ENCODE data around the gene TAS2R5.
A peak's percentile ranks its signal among the peaks of the same experiment; 100 is the strongest.
"Not testable (repeated sequence)": the region's sequence is repeated elsewhere in the genome, so short reads cannot be mapped to it uniquely, and the experiment has no call there.

The TAS2R5 gene

GRCh38 chr7:141789917-141790316 lies at the start of gene TAS2R5:
Gene TAS2R5 (plus strand): TSS chr7:141790217. CDS start chr7:141790362, 145 bp downstream.
- no peak for TF ChIP-seq JUND (IDR thresholded peaks at IDR 0.05; ENCODE audit: low read depth)
- in situ Hi-C loops (cut with HindIII; ENCODE audit: low pct_unique_long_range_greater_than_20kb, low sequenced_read_pairs): no loop called here
- DNase-seq (ENCODE audit: low read depth in 1 of 2, low spot score in 1 of 2): no peak

GRCh38 chr7:141742229-141742628 lies 47.8 kb upstream of the TAS2R5 start:
- in situ Hi-C loops (cut with HindIII; ENCODE audit: low pct_unique_long_range_greater_than_20kb, low sequenced_read_pairs): no loop called here
- TF ChIP-seq JUND (IDR thresholded peaks at IDR 0.05; ENCODE audit: low read depth): no peak
- DNase-seq (ENCODE audit: low read depth in 1 of 2, low spot score in 1 of 2): no peak

- no peak for TF ChIP-seq JUND (IDR thresholded peaks at IDR 0.05; ENCODE audit: low read depth)
- no peak for DNase-seq (ENCODE audit: low read depth in 1 of 2, low spot score in 1 of 2)
- in situ Hi-C loops (cut with HindIII; ENCODE audit: low pct_unique_long_range_greater_than_20kb, low sequenced_read_pairs): no loop called here
These were observed 45.9 kb upstream of the TAS2R5 start for GRCh38 chr7:141744131-141744530.

GRCh38 chr7:141748396-141748795 lies 41.6 kb upstream of the TAS2R5 start:
- in situ Hi-C loops (cut with HindIII; ENCODE audit: low pct_unique_long_range_greater_than_20kb, low sequenced_read_pairs): no loop called here
- no peak for DNase-seq (ENCODE audit: low read depth in 1 of 2, low spot score in 1 of 2)
- no peak for TF ChIP-seq JUND (IDR thresholded peaks at IDR 0.05; ENCODE audit: low read depth)

- DNase-seq (ENCODE audit: low read depth in 1 of 2, low spot score in 1 of 2): peak in 1 of 2 experiments; percentile 5
- in situ Hi-C loops (cut with HindIII; ENCODE audit: low pct_unique_long_range_greater_than_20kb, low sequenced_read_pairs): not testable (repeated sequence)
These were observed 38.1 kb upstream of the TAS2R5 start for GRCh38 chr7:141751904-141752303.

GRCh38 chr7:141752634-141753033 lies 37.4 kb upstream of the TAS2R5 start:
- DNase-seq (ENCODE audit: low read depth in 1 of 2, low spot score in 1 of 2): peak in 1 of 2 experiments; percentile 7
- in situ Hi-C loops (cut with HindIII; ENCODE audit: low pct_unique_long_range_greater_than_20kb, low sequenced_read_pairs): no loop called here
- TF ChIP-seq JUND (IDR thresholded peaks at IDR 0.05; ENCODE audit: low read depth): no peak

GRCh38 chr7:141754939-141755338 lies 35.1 kb upstream of the TAS2R5 start:
- in situ Hi-C loops (cut with HindIII; ENCODE audit: low pct_unique_long_range_greater_than_20kb, low sequenced_read_pairs): no loop called here
- DNase-seq (ENCODE audit: low read depth in 1 of 2, low spot score in 1 of 2): peak in 1 of 2 experiments; percentile 55

GRCh38 chr7:141763797-141764196 lies 26.2 kb upstream of the TAS2R5 start, which contains the start of gene TAS2R3:
Gene TAS2R3 (plus strand): TSS chr7:141764097. CDS start chr7:141764159, 62 bp downstream.
- no peak for DNase-seq (ENCODE audit: low read depth in 1 of 2, low spot score in 1 of 2)
- no peak for TF ChIP-seq JUND (IDR thresholded peaks at IDR 0.05; ENCODE audit: low read depth)
- in situ Hi-C loops (cut with HindIII; ENCODE audit: low pct_unique_long_range_greater_than_20kb, low sequenced_read_pairs): no loop called here

More at GRCh38 chr7:141754939-141755338, 35.1 kb upstream of the TAS2R5 start:
- no peak for TF ChIP-seq JUND (IDR thresholded peaks at IDR 0.05; ENCODE audit: low read depth)

- DNase-seq (ENCODE audit: low read depth in 1 of 2, low spot score in 1 of 2); in situ Hi-C loops (cut with HindIII; ENCODE audit: low pct_unique_long_range_greater_than_20kb, low sequenced_read_pairs): not testable (repeated sequence)
These were observed 19.9 kb upstream of the TAS2R5 start for GRCh38 chr7:141770083-141770583.

- DNase-seq (ENCODE audit: low read depth in 1 of 2, low spot score in 1 of 2): no peak
- TF ChIP-seq JUND (IDR thresholded peaks at IDR 0.05; ENCODE audit: low read depth): no peak
- in situ Hi-C loops (cut with HindIII; ENCODE audit: low pct_unique_long_range_greater_than_20kb, low sequenced_read_pairs): no loop called here
These were observed 13.6 kb upstream of the TAS2R5 start, which contains the start of gene TAS2R4 for GRCh38 chr7:141776374-141776773. Gene TAS2R4 (plus strand): TSS chr7:141776674. CDS start chr7:141778489, 1,815 bp downstream.

GRCh38 chr7:141785706-141786552 lies 4.1 kb upstream of the TAS2R5 start:
- no peak for TF ChIP-seq JUND (IDR thresholded peaks at IDR 0.05; ENCODE audit: low read depth)
- in situ Hi-C loops (cut with HindIII; ENCODE audit: low pct_unique_long_range_greater_than_20kb, low sequenced_read_pairs): no loop called here
- DNase-seq (ENCODE audit: low read depth in 1 of 2, low spot score in 1 of 2): peak; percentile 29 to 69

GRCh38 chr7:141788296-141788695 lies 1.7 kb upstream of the TAS2R5 start:
- DNase-seq (ENCODE audit: low read depth in 1 of 2, low spot score in 1 of 2): no peak
- in situ Hi-C loops (cut with HindIII; ENCODE audit: low pct_unique_long_range_greater_than_20kb, low sequenced_read_pairs): no loop called here
- TF ChIP-seq JUND (IDR thresholded peaks at IDR 0.05; ENCODE audit: low read depth): no peak

GRCh38 chr7:141792526-141792925 lies 2.5 kb downstream of the TAS2R5 start:
- TF ChIP-seq JUND (IDR thresholded peaks at IDR 0.05; ENCODE audit: low read depth): no peak
- in situ Hi-C loops (cut with HindIII; ENCODE audit: low pct_unique_long_range_greater_than_20kb, low sequenced_read_pairs): no loop called here
- no peak for DNase-seq (ENCODE audit: low read depth in 1 of 2, low spot score in 1 of 2)
